GM19455 (cell line): ENCODE results near the gene RNF151.
A peak's percentile ranks its signal among the peaks of the same experiment; 100 is the strongest.
"Not testable (repeated sequence)": the region's sequence is repeated elsewhere in the genome, so short reads cannot be mapped to it uniquely, and the experiment has no call there.

Experiments
- ATAC-seq: cut with Tn5 transposase; IDR thresholded peaks from one replicate; pipeline ENCODE4 v1.9.1; 2021; ENCODE audit not compliant: unreplicated experiment

The RNF151 gene

DNA sequence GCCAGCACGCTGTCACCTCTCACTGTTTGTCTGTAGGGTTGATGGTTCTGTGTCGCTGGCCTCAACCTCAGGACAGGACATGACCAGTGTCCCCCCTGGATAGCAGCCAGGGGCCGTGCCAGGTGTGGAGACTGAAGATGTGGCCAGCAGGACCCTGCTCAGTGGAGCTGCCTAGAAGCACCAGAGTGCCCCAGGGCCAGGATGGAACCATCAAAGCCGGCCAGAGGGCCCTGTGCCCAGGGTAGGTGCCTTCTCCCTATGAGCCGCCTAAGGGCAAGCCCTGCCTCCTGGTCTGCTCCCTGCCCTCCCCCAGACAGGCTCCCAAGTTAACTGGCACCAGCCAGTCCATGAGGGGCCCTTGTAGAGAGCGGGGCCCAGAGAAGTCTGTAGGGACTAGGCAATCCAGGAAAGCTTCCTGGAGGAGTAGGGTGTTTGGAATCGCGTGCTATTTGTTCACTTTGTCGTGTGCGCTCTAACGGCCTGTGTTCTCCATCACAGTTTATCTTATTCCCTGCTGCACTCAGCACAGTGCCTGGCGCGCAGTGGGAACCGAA lies 7.9 kb upstream of the RNF151 start:
- ATAC-seq: no peak

DNA sequence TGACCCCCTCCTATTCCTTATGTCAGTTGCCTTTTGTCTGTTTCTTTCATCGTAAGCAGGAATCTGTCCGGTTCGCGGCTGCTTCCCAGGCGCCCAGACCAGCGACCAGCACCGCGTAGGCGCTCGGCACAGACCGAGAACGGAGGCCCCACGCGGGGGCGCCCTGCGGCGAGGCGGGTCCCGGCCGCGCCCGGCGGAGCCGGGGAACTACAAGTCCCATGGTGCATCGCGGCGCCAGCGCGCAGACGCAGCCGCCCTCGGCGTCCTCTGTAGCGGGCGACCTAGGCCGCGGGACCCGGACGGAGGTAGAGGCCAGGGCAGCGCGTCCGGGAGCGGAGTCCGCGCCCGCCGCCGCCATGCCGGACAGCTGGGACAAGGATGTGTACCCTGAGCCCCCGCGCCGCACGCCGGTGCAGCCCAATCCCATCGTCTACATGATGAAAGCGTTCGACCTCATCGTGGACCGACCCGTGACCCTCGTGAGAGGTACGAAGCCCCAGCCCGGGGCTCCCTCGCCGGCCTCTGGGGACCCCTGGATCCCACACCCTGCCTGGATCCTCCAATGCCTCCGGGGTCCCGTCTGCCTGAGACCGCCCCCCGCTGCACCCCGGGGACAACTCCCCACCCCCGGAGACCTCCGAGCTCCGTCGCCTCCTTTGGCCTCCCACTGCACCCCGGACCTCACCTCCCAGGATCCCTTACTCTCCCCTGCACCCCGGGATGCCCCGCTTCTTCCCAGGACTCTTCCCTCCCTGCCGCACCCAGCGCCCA lies 7.2 kb upstream of the RNF151 start, which contains the start of gene NDUFB10:
Gene NDUFB10 (plus strand): TSS at position 270 of the 771 bp plus-strand sequence. CDS start 87 bp downstream, at position 357.
- peak; percentile 68 for ATAC-seq

DNA sequence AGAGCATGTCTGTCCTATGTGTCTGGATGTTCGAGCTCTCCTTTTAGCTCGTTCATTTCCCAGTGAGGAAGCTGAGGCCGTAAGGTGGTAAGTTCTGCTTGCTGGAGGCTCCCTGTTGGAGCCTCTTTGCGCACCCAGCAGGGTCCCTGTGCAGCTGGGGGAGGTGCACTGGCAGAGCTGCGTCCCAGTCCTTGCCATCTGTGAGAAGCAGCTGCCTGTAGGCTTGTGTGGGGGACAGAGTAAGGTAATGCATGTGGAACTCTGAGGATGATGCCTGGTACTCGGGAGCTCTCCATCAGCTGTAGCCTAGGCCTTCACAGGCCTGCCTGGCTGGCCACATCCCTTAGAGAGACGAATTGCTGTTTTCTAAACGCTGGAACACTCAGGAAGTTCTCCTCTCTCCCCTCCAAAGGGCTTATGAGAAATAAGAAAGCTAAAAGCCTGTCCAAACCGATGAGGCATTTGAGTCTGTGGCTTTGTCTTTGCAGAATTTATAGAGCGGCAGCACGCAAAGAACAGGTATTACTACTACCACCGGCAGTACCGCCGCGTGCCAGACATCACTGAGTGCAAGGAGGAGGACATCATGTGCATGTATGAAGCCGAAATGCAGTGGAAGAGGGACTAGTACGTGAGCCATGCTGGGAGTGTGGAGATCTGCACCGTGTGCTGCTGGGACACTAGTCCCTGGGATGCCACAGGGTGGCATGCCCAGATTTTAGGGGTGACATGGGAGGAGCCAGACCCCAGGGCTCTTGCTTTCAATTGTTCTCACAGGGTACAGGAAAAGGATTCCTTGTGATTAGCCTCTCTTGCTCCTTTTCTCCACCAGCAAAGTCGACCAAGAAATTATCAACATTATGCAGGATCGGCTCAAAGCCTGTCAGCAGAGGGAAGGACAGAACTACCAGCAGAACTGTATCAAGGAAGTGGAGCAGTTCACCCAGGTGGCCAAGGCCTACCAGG lies 5.7 kb upstream of the RNF151 start:
- no peak for ATAC-seq

DNA sequence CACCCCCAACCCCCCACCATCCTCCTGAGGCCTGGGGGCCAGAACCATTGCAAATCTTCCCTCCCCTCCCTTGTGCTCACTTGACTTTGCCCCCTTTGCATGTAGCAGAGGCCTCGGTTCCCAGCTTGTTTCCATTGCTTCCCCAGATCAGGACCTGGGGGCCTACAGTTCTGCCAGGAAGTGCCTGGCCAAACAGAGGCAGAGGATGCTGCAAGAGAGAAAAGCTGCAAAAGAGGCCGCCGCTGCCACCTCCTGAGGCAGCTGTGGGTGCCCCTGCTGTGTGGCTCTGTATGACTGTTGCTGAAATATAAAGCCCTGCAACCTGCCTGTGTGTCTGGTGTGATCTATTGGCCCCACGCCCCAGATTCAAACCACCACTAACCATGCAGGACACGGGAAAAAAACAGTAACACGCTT lies 5.0 kb upstream of the RNF151 start:
- no peak for ATAC-seq

DNA sequence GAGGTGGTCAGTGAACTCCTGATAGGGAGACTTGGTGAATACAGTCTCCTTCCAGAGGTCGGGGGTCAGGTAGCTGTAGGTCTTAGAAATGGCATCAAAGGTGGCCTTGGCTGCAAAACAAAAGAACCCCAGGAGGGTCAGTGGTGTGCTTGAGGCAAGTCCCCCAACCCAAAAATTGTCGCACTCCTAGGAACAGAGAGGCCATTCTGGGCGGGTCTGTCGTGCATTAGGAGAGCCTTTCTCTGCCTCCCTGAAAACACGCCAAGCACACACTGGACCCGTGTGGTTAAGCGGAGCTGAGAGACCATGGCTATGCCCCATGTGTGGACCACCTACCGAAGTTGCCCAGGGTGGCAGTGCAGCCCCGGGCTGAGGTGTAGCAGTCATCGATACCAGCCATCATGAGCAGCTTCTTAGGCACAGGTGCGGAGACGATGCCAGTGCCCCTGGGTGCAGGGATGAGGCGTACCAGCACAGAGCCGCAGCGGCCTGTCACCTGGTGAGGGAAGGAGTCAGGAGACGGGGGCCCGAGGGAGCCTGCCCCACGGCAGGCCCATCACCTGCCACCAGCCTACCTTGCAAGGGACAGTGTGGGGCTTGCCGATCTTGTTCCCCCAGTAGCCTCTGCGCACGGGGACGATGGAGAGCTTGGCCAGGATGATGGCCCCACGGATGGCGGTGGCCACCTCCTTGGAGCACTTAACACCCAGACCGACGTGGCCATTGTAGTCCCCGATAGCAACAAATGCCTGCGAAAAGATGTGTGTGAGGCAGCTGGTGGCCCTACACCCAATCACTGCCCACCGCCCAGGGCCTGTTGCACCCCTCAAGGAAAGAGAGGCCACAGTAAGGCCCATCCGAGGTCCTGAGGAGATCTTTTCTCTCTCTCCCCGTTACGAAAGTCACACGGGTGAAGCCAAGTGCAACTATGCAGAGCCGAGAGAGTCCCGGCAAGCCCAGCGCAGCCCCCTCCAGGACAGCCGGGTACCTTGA lies 4.2 kb upstream of the RNF151 start:
- ATAC-seq: not testable (repeated sequence)

DNA sequence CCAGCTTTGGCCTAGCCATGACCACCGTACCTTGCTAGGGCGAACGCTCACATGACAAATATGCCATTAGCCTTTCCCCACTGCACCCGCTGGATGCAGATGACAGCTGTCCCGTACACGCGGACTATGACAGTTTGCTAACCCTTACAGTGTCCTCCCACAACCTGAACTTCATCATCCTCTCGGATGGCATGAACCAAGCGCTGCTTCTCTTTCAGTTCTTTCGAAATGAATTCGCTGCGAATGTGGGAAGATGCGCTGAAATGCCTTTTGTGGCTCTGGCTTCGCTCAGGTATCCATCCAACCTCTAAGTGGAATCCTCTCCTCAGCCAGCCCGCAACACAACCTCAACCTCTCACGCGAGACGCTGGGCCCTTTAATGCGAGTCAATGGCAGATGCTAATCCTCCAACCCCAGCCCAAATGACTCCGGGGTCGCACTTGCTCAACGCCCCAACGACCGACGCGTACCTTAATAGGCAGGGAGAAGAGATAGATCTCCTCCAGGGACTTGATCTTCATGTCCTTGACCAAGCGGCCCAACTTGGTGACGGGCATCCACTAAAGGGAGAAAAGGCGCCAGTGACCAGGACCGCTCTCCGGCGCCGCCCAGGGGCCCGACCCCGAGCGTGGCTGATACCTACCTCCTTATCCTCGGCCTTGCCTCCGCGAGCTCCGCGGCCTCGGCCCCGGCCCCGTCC lies 2.7 kb upstream of the RNF151 start:
- ATAC-seq: peak; percentile 3

DNA sequence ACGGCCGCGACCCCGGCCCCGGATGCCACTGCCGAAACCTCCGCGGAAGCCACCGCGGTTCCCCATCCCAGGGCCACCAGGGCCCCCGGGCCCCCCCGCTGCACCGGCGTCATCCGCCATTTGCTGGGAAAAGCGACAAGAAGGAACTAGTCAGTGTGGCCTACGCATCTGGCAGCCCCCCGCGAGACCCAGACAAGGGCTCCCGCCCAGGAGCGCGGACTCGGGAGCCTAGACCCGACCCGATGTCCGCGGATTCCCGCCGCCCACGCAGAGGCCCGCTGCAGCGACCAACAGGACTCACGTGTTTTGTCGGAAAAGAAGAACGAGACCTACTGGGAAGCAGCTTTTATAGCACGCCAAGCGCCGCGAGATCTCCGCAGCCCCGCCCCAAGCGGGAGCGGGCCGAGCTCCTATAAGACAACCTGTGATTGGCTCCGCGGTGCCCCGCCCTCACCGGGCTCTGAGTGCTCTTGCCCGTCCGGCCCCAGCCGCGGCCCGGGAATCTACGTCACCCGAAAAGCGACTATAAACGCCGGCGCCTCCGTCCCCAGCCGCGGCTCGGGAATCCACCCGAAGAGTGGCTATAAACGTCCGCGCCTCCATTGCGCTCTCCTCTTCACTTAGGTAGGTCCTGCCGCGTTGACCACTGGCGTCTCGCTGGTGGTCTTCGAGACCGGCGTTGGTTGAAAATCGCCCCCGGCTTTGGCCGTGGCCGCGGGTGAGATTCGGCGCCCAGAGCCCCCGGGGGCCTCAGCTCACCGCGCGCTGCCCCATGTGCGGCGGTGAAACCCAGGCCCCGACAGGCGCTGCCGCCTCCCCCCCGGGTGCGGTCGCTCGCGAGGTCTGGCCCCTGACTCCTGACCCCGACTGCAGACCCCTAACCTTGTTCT lies 1.9 kb upstream of the RNF151 start, which contains the start of gene RPS2:
Gene RPS2 (minus strand): TSS at position 321 of the 890 bp plus-strand sequence. CDS start 201 bp downstream, at position 120.
- peak; percentile 68 for ATAC-seq

DNA sequence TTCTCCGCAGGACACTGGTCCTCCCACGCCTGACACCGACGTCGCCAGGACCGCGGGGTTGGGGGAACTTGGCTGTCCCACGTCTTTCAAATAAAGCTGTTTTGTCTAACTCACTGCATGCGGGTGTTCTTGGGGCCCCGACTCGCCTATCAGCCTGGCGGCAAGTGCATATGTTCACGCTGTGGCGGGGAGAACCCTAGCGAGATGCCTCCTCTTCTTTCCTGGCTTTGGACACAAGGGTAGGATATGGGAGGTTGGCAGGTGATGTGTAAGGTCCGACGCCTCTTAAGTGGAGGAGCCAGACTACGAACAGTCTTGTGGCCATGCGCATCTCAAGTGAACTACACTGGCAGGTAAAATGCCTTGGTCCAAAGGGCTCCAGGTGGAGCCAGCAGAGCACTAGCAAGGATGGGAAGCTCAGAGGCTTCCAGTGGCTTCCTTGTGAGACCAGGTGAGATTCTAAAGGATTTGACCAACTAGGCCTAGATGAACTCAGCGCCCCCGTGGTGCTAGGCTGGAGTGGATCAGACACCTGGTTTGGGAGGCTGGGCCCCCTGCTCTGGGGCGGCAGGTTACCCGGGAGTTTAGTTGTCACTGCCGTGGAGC lies 1.2 kb upstream of the RNF151 start:
- no peak for ATAC-seq

DNA sequence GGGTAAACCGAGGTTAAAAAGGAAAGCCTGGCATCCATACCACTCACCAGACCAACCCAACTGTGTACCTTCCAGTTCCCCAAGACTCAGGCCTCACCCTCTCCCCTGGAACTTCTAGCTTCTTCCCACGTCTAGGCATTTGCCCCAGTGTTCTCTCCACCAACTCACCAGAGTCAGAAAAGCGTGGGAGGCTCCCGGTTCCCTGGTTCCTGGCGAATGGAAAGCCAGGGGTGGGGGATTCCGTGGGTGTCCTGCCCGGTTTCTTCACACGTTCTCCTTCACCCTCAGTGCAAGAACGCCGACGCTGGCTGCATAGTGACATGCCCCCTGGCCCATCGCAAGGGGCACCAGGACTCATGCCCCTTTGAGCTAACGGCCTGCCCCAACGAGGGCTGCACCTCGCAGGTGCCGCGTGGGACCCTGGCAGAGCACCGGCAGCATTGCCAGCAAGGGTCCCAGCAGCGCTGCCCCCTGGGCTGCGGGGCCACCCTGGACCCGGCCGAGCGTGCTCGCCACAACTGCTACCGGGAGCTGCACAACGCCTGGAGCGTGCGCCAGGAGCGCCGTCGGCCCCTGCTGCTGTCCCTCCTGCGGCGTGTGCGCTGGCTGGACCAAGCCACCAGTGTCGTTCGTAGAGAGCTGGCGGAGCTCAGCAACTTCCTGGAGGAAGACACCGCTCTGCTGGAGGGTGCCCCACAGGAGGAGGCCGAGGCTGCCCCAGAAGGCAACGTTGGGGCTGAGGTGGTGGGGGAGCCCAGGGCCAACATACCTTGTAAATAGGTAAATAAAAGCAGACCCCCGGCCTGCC lies 1.7 kb downstream of the RNF151 start:
- ATAC-seq: no peak

DNA sequence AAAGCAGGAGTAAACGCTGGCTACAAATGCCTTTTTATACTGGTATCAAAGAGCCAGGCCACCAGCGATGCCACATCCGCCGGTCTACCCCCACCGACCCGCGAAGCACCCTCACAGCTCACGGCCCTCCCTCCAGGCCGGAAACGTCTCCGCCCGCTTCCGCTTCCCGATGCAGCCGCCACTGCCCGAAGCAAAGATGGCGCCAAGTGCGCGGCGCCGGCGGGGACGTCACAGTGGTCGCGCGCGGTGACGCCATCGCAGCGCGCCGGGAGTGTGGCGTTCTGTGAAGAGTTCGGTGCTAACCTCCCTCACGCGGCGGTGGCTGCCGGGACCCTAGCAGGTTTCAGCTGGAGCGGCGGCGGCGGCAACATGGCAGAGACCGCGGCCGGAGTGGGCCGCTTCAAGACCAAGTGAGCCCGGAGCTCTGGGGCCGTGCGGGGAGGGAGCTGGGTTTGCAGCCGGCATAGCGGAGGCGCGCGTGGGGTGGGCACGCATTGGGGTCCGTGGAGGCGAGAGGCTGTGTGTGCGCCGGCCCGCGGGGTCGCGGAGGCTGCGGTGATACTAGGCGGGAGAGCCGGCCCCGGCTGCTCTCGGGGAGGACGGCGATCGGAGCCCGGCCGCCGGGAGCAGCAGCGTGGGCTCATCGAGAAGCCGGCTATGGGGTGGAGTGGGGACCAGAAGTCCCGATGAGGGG lies 5.3 kb downstream of the RNF151 start, which contains the start of gene TBL3:
Gene TBL3 (plus strand): TSS at position 258 of the 694 bp plus-strand sequence. CDS start 112 bp downstream, at position 370.
- ATAC-seq: peak; percentile 74

DNA sequence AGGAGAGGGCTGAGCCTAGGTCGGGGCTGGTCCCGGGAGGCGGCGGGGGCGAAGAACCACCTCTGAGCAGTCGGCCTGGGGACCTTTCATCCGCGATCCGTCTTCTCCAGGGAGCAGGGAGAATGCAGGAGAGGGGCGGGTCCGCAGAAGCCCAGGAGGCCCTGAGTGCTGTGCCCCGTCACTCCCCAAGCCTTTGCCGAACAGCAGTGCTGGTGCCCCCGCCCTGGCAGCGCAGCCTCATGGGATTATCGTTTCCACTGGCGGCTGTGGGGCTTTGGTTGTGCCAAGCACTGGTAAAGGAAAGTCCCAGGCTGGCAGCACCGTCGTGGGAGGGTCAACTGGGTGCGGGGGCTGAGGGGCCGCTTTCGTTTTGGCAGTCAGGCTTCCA lies 5.8 kb downstream of the RNF151 start:
- no peak for ATAC-seq

DNA sequence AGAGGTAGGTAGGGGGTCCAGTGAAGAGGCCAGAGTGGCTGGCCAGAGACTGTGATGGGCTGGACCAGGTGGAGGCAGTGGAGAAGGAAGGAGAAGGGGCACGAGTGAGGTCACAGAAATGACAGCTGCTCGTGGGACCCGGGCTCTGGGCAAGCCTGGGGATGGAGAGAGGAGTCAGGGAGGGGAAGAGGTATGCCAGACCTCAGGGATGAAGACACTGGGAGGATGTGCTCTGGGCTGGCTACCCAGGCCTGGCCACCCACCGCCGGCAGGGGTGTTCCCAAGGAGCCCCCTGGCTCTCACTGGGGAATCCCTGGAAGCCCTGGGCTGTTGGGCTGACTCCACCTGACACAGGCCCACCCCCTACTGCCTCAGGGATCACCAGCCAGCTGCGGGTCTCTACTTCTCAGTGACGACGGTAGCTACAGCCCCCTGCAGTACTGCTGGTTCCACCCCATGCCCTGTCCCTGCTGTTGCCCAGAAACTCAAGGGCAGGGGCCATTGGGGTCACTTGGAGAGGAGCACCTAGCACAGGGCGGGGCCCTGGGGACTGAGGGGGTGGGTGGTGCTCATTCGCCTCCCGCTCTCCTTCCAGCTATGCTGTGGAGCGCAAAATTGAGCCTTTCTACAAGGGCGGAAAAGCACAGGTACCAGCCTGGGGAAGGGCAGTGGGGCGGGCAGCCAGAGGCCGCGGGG lies 7.0 kb downstream of the RNF151 start:
- no peak for ATAC-seq

DNA sequence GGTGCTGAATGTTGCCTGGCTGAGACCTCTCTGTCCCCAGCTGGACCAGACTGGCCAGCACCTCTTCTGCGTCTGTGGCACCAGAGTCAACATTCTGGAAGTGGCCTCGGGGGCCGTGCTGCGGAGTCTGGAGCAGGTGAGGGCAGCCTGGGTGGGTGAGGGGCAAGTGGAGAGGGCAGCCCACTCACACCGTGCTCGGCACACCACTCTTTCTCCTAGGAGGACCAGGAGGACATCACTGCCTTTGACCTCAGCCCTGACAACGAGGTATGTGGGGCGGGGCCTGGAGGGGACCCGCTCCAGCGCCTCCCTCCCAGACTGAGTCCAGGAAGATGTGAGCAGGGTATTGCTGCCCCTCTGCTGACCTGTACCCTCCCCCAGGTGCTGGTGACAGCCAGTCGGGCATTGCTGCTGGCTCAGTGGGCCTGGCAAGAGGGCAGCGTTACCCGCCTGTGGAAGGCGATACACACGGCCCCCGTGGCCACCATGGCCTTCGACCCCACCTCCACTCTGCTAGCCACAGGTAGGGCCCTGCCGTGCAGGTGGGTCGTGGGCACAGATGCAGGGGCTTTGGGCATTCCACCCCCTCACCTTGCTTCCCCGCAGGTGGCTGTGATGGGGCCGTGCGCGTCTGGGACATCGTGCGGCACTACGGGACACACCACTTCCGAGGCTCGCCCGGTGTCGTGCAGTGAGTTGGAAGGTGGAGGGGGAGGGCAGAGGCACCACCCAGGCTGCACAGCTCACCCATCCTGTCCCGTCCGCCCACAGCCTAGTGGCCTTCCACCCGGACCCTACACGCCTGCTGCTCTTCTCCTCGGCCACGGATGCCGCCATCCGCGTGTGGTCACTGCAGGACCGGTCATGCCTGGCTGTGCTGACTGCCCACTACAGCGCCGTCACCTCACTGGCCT lies 7.8 kb downstream of the RNF151 start:
- no peak for ATAC-seq

DNA sequence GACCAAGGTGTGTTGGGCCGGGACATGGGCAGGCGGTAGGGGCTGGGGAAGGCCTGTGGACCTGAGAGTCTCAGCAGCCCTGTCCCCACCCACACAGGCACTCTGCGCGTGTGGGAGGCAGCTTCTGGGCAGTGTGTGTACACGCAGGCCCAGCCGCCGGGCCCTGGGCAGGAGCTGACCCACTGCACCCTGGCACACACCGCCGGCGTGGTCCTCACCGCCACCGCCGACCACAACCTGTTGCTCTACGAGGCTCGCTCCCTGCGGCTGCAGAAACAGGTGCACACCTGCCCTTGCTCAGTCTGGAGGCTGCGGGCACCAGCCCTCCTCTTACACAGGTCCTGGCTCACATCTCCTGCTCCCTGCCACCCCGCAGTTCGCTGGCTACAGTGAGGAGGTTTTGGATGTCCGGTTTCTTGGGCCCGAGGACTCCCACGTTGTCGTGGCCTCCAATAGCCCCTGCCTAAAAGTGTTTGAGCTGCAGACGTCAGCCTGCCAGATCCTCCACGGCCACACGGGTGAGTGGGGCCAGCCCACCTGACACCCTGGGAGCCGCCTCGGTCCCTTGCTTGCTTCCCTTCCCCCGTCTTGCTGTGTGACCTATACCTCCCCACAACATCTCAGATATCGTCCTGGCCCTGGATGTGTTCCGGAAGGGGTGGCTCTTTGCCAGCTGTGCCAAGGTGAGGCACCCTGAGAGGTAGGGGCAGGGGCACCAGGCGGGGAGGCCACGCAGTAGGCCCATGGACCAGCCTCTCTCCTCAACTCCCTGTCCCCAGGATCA lies 9.0 kb downstream of the RNF151 start:
- ATAC-seq: no peak
